ENCODE measurements around the gene PIF1.

PIF1 gene

DNA sequence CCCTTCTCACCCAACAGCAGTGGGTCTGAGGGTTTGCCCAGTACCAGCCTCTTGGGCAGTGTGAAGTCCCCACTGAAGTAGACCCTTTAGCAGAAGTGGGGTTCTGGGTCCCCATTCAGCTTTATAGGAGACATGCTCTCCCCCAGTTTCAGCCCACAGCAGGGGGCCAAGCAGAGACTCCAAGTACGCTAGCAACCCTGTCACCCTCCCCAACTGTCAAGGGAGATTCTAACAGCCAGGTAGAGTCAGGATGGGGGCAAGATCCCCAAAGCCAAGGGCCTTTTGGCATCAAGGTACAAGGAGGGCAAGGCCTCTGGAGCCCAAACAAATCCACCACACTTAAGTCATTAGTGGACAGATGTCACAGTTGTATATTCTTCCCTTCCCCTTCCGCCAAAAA, 51.8 kb downstream of the PIF1 start:
- no peak for DNase-seq

DNA sequence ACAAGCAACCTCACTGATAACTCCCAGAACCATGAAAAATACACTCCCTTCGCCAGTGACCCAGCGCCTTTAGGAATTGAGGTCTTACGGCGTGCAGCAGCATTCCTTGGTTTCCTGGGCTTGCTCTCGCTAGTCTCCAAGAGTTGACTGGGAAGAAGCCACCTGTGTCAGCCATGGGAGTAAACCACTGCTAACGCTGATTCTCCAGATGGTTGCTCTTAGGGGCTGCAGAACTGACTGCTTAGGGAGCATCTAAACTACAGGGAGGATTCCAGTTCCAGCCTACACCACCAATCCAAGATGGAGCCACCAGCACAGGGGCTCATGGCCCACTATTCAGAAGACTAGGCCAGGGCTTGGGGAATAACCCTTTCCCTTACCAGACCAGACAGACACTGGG, 52.5 kb downstream of the PIF1 start:
- no peak for DNase-seq

- no peak for DNase-seq
Observed at GRCh38 chr15:64772488-64772887, 53.0 kb downstream of the PIF1 start.

DNA sequence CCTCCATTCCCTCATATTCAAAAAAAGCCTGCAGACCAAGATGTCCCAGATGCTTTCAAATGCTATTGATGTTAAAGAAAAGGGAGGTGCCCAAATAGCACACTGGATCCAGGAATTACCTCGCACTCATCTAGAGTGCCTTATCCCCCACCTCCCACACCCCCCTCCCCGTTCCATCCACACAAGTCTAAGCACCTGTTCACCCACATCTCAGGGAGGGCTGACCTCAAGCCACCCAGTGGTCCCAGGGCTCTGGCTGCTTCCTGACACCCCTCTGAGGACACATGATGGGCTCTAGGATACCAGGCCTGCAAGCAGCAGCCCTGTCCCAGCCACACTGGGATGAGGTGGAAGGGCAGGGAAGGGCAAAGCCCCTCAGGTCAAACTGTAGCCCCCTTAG, 54.8 kb downstream of the PIF1 start:
- no peak for DNase-seq

DNA sequence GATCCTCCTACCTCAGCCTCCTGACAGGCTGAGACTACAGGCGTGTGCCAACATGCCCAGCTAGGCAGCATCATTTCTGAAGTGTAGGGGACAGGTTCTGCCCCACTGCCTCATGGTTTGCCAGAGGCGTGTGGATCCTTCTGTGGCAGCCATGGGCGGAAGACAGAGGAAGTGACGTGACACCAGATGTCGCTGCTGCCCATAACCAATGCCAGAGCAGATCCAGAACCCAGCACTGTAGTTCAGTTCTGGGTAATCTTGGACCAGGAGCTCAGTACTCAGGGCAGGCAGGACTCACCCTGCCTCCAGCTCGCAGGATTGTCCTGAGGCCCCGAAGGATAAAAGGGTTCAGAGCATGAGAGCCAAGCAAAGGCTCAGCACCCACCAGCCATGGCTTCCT, 58.2 kb downstream of the PIF1 start:
- DNase-seq = no peak

- DNase-seq = no peak
Observed at GRCh38 chr15:64766058-64766457, 59.4 kb downstream of the PIF1 start.
